NB4 (cell line): ENCODE data around the gene DAAM1.

Experiments used
- POLR2A ChIP-seq: IDR thresholded peaks from 2 replicates; pipeline ENCODE4 v1.6.1; 2011; ENCODE audit warnings: mild to moderate bottlenecking; ENCODE audit not compliant: insufficient read length; ENCODE audit errors: extremely low read depth
- TF ChIP-seq, protein P1 (sequence below): IDR thresholded peaks from one replicate; pipeline ENCODE4 v1.5.1; 2012; ENCODE audit warnings: low read depth, low read length

GRCh38 chr14:59182641-59183040, 5.8 kb upstream of the DAAM1 start:
- TF ChIP-seq, protein P1, sequence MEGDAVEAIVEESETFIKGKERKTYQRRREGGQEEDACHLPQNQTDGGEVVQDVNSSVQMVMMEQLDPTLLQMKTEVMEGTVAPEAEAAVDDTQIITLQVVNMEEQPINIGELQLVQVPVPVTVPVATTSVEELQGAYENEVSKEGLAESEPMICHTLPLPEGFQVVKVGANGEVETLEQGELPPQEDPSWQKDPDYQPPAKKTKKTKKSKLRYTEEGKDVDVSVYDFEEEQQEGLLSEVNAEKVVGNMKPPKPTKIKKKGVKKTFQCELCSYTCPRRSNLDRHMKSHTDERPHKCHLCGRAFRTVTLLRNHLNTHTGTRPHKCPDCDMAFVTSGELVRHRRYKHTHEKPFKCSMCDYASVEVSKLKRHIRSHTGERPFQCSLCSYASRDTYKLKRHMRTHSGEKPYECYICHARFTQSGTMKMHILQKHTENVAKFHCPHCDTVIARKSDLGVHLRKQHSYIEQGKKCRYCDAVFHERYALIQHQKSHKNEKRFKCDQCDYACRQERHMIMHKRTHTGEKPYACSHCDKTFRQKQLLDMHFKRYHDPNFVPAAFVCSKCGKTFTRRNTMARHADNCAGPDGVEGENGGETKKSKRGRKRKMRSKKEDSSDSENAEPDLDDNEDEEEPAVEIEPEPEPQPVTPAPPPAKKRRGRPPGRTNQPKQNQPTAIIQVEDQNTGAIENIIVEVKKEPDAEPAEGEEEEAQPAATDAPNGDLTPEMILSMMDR = no peak
- TF ChIP-seq POLR2A = no peak
